Inflammatory macrophage (primary cell): ENCODE measurements around the gene OR2A14.
"Not testable (repeated sequence)": the region's sequence is repeated elsewhere in the genome, so short reads cannot be mapped to it uniquely, and the experiment has no call there.

Source experiments
- DNase-seq, 2 donors: peaks; one replicate each; pipeline ENCODE4 v3.0.0-alpha.2; 2020 to 2022
- total RNA-seq, 18 experiments: gene quantifications; one replicate each; lab custom pipeline; 2026; ENCODE audit warnings: mixed read lengths in 6 of 18, inconsistent platforms in 2 of 18; lab: John Stamatoyannopoulos, UW

OR2A14 gene, protein sequence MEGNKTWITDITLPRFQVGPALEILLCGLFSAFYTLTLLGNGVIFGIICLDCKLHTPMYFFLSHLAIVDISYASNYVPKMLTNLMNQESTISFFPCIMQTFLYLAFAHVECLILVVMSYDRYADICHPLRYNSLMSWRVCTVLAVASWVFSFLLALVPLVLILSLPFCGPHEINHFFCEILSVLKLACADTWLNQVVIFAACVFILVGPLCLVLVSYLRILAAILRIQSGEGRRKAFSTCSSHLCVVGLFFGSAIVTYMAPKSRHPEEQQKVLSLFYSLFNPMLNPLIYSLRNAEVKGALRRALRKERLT
- 0 to 0.06 (median 0) reads per million in 18 experiments for total RNA-seq

DNA sequence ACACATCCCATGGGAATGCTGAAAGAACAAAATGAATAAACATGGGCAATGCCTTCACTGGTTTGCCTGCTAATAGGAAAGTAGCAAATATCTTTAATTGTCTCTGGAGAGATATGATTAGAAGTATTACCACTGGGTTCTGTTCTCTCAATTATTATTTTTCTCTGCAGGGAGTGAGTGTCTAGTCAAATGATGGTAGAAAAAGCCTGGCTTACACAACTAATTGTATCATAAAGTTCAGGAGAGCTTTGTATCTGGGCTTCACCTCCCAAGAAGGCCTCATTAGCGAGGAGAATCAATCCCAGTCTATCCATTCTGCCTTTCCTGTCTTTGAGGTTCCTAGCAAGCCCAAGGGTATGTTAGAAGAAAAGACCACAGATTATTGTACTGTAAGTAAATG, at the start of gene OR2A14:
Gene OR2A14, plus strand, starts transcription at position 301 of the 400 bp plus-strand sequence. CDS start 5,937 bp downstream, outside the sequence.
- DNase-seq: no peak

DNA sequence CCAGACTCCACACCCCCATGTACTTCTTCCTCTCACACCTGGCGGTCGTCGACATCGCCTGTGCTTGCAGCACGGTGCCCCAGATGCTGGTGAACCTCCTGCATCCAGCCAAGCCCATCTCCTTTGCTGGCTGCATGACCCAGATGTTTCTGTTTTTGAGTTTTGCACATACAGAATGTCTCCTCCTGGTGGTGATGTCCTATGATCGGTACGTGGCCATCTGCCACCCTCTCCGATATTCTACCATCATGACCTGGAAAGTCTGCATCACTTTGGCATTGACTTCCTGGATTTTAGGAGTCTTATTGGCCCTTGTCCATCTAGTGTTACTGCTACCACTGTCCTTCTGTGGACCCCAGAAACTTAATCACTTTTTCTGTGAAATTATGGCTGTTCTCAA, 48.6 kb upstream of the OR2A14 start:
- no peak for DNase-seq

DNA sequence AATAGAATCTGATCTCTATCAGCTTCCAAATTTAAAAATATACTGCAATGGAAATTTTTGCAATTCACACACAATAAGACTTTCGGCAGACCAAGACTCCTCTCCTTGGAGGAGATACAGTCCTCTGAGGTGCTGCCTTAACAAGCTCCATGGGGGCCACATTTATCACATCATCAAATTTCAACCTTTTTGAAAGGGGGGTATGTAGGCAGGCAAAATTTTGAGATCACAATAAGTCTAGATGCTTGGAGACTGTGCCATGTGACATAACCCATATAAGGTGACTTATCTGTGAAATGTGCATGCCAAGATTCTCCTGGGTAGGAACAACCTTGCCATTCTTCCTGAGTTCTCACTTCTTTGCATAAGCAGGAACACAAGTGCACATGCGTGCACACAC, 37.0 kb upstream of the OR2A14 start, which contains the start of gene OR2A12:
Gene OR2A12, plus strand, starts transcription at position 301 of the 400 bp plus-strand sequence. CDS start 8,830 bp downstream, outside the sequence.
- DNase-seq: no peak

DNA sequence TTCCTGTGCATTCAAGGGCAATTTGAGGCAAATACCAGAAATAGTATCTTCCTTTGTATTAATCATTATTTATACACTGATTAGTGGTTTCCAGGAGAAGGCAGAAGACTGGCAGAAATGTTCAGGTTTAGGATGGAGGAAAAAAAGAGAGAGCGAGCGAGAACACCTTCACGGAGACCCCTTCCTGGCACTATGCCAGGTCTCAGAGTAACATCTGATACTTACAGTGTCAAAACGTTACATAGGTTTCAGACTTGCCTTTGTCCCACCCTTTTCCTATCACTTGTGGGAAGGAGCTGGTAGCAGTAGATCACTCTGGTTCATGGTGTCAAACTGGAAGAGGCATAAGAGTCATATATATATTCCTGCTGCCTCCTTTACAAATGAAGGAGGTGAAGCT, 36.2 kb upstream of the OR2A14 start:
- DNase-seq: no peak

DNA sequence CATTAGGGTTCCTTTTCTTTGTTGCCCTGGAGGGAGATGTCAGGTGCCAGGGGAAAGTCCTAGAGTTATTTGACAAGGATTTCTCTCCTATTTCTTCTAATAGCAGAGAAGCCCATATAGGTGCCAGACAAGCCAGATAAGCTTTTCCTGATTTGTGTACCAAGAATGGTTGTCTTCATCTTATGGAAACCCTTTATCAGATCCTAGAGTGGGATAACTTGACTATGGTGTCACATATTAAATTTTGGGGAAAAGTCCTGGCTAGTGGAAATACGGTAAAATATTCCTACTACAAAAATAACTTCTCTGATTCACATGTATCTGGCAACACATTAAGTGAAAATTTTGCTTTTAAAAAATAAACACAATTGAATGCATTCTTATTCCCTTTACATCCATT, 35.7 kb upstream of the OR2A14 start:
- no peak for DNase-seq

DNA sequence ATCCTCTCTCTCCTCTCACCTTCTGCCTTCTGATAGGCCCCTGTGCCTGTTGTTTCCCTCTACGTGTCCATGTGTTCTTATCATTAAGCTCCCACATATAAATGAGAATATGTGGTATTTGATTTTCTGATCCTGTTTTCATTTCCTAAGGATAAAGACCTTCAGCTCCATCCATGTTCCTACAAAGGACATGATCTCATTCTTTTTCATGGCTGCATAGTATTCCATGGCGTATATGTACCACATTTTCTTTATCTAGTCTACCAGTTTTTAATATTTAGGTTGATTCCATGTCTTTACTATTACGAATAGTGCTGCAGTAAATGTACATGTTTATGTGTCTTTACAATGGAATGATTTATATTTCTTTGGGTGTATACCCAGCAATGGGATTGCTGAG, 32.3 kb upstream of the OR2A14 start:
- no peak for DNase-seq

DNA sequence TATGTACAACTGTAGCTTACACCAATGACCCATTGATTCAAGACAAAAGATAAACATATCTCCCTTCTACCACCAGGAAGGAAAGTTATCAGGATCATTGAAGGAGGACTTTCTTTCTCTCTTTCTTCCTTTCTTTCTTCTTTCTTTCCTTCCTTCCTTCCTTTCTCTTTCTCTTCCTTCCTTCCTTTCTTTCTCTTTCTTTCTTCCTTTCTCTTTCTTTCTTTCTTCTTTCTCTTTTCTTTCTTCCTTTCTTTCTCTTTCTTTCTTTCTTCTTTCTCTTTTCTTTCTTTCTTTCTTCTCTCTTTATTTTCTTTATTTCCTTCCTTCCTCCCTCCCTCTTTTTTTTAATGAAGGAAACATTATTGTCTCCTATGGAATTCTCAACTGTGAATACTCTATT, 24.2 kb upstream of the OR2A14 start:
- no peak for DNase-seq

DNA sequence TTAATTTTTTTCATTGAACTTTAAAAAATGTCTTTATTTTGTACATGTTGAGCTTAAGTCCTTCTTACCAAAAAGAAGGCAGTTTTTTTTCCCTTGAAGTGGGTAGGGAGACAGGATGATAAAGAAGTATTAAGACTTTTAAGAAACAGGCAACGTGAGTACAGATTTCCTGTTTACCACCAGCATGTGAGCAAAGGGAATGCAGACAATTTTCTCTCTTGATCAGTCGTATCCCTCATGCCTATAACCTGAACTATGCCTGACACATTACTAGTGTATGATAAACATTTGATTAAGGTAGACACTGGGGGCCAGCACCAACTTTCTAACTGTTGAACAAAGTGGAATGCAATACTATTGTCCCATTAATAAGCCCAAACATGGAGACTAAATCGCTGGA, 22.4 kb upstream of the OR2A14 start:
- DNase-seq: no peak

DNA sequence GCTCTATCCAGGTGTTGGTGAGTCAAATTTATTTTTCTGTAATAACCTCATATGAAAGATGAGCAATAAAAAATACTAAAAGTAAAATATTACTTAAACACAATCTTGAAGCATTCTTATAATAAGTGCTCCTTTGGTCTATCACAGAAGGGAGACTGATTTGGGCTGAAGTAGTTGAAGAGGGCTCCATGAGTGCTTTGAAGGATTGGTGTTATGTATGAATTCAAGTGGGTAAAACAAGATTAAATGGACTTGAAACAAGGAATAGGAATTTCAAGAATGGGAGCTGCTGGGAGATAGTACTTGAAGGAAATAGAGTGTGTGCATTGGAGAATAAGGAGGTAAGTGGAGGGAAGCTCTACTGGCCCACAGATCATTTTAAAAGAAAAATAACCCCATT, 20.9 kb upstream of the OR2A14 start:
- DNase-seq: no peak

DNA sequence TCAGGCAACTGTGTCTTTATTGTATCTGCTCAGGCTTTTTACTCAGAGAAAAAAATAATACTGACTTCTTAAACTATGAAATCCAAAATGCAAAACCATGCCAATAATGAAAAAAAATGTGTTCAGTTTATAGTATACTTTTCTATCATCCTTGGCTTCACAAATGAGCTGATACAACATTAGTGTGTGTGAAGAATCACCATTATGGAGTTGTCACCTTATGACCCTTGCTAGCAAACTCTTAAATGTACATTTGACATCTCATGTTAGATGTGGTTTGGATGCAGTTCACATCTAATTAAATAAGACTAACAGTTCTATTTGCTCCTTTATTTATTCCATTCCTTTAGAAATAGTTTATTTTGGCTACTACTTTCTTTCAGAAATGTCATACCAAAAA, 17.8 kb upstream of the OR2A14 start:
- DNase-seq: no peak

DNA sequence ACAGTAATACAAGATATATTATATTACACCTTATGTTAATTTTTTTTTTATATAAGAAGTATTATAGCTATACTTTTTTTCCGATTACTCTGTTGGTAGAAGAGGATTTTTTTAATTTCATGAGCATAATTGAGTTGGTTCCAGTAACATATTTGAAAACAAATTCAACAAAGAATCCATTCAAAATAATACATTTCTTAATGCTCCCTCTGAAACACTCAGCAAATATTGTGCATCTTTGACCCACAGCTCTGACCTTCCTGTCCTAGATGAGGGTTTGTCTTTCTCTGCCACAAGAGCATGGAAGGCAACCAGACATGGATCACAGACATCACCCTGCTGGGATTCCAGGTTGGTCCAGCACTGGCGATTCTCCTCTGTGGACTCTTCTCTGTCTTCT, 13.7 kb upstream of the OR2A14 start, which contains the start of gene OR2A2:
Gene OR2A2, plus strand, starts transcription at position 301 of the 400 bp plus-strand sequence. Its CDS starts 0 bp downstream, at position 301.
- DNase-seq: no peak

DNA sequence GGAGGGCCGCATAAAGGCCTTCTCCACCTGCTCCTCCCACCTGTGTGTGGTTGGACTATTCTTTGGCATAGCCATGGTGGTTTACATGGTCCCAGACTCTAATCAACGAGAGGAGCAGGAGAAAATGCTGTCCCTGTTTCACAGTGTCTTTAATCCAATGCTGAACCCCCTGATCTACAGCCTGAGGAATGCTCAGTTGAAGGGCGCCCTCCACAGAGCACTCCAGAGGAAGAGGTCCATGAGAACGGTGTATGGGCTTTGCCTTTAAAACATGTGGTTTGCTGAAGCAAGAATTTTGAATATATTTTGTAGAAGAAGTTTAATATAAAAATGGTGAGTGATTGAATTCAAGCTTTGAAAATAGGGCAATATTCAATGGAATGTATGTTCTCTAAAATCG, 12.7 kb upstream of the OR2A14 start:
- no peak for DNase-seq

DNA sequence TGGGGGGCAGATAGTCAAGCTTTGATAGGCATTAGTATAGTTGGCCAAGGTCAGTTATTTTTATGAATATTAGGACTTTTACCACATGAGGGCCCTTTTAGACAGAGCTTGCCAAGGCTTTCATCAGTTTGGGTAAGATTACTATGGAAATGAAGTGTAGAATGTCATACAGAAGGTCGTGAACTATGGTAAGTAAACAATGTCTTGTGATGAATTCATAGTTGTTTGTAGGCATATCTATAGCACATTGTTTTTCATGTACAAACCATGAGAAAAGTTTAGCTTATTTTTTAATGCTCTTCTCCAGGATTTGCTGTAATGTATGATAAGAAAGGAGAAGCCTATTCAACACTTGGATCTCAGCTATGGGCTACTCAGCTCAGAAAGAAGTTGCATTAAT, 9.3 kb upstream of the OR2A14 start:
- no peak for DNase-seq

DNA sequence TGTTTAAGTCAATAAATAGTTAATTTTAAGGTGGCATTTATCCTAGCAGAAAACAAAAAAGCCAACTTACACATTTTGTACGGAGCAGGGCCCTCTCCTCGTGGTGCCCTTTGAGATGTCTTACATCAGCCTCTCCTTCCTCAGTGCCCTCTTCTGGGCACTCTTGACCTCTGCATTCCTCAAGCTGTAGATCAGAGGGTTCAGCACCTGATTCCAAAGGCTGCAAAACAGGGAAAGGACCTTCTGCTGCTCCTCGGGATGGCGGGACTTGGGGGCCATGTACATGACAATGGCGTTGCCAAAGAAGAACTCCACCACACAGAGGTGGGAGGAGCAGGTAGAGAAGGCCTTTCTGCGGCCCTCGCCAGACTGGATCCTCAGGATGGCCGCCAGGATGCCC, 4.6 kb upstream of the OR2A14 start:
- DNase-seq: no peak

DNA sequence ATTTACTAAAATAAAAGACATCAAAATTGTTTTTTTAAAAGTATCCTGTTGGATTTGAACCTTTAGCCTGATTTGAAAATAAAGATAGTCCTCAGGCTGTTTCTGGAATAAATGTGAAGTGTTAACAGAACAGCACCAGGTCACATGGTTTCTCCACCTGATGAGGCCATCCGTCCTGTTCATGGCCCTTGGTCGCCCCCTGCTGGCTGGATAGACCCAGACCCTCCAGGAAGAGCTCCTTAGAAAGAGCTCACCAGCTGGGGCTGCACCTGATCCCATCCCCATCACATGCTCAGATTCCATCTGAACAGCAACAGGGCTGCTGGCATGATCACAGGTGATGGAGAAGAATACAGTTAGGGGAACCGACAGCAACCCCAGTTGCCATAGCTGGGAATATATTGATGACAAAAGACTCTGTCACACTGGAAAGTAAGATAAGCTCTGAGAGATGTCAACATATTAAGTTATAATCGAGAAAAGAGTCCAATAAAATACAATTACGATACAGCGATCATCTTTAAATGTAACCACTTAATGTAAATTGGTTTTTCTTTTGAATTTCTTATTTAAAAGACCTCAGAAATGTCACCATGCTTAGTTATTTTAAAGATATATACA, 4.8 kb downstream of the OR2A14 start:
- DNase-seq: peak; percentile 72 to 81

DNA sequence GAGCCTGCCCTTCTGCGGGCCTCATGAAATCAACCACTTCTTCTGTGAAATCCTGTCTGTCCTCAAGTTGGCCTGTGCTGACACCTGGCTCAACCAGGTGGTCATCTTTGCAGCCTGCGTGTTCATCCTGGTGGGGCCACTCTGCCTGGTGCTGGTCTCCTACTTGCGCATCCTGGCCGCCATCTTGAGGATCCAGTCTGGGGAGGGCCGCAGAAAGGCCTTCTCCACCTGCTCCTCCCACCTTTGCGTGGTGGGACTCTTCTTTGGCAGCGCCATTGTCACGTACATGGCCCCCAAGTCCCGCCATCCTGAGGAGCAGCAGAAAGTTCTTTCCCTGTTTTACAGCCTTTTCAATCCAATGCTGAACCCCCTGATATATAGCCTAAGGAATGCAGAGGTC, 6.6 kb downstream of the OR2A14 start:
- DNase-seq: not testable (repeated sequence)

DNA sequence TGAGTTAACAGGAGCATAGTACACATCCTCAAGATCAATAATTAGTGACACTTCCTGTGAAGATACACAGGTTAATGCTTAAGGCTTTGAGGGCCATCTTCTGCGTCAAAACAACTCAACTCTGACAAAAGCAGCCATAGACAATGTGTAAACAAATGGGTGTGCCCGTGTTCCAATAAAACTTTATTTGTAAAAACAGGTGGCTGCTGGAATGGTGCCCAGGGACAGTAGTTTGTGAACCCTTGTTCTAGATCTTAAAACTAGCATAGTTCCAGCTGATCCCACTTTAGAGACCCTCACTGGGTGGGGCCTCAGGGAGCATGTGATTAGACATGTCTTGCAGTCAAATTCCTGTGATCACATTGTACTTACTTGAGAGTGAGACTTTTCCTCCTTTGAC, 7.8 kb downstream of the OR2A14 start:
- DNase-seq: no peak

DNA sequence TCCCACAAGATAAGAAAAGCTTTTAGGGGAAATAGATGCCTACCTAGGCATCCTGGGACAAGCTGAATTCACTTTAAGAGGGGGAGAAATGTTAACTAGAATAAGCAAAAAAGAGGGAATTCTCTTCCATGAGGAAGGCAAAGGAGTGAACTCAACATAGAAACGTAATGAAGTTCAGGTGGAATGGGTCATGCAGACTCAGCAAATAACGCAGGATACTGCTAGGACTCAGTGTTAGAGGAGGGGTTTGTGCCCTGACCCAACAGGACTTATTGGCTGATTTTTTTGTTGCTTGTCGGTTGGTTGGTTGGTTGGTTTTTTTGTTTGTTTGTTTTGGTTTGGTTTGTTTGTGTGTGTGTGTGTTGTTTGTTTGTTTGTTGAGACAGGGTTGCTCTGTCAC, 9.3 kb downstream of the OR2A14 start:
- DNase-seq: no peak

DNA sequence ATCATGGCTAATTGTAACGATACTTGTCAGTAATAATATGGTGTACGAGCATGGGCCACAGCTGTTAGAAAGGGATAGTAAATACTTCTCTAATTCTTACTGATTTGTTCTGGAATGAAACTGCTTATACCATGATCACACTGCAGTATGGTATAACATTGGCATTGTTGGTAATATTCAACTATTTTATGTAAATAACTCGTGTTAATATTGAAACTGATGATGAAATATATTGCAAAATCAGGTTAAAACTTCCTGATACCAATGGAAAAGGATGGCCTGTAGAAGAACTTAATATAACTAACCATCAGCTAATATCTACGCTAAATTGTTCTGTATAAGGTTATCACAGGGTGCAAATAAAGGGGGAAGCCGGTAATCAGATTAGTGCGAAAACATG, 10.3 kb downstream of the OR2A14 start:
- peak in 1 of 2 donors; percentile 46 for DNase-seq

DNA sequence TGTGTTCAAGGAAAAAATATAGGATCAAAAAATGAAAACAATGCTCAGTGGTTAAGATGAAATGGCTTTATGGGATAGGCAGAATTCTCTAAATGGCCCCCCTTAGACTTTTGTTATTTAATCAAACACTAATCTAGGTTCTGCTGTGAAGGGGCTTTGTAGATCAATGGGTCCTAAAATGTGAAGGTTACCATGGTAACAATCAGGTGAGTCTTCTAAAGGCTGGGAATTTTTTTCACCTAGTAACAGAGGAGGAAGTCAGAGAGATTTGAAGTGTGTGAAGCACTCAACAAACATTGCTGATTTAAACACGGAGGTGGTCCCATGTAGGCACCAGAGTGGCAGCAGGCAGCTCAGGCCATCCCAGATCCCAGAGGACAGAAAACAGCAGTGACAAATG, 11.1 kb downstream of the OR2A14 start:
- DNase-seq: no peak

DNA sequence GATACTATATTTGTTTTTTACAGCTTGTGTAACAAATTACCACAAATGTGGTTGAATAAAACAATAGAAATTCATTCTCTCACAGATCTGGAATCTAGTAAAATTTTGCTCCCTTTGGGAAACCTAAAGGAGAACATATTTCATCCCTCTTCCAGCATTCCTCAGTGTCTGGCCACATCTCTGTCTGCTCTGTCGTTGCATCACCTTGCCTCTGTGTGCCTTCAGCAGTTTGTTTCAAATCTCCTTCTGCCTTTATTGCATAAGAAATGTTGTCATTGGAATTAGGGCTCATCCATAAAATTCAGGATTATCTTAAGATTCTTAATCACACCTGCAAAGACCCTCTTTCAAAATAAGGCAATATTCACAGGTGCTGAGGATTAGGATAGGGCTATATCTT, 14.5 kb downstream of the OR2A14 start:
- no peak for DNase-seq

DNA sequence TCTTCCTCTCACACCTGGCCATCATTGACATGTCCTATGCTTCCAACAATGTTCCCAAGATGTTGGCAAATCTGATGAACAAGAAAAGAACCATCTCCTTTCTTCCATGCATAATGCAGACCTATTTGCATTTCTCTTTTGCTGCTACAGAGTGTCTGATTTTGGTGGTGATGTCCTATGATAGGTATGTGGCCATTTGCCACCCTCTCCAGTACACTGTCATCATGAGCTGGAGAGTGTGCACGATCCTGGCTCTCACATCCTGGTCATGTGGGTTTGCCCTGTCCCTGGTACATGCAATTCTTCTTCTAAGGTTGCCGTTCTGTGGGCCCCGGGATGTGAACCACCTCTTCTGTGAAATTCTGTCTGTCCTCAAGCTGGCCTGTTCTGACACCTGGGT, 19.2 kb downstream of the OR2A14 start:
- no peak for DNase-seq

DNA sequence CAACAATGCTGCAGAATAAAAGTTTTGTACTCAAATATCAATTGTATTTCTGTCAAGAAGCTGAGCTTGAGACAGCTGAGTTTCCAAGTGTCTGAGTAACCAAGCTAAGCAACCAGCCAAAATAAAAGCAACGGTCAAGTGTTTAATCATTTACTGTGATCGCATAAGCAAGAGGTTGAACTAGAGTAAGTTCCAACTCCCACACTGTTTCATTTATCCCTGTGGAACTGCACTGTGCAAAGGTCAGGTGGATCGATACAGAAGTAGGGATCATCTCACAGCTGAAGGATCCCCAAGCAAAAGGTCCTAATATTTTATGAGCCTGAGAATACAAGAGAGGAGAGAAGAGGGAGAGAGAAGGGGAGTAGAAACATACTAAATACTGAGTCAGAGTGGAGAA, 21.4 kb downstream of the OR2A14 start:
- DNase-seq: no peak

DNA sequence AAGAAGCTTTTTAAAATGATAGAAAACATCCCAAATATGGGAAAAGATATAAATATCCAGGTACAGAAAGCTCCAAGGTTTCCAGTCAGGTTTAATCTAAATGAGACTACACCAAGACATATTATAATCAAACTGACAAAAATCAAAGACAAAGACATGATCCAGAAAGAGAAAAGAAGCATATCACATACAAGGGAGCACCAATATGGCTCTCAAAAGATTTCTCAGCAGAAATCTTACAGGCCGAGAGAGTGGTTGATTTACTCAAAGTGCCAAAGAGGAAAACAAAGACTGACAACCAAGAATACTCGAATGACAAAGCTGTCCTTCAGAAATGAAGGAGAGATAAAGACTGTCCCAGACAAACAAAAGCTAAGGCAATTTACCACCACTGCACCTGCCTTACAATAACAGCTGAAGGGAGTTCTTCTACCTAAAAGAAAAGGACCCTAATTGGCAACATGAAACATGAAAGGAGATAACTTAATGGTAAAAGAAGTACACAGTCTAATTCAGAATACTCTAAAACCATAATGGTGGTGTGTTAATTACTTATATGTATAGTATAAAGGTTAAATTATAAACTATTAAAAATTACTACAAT, 25.4 kb downstream of the OR2A14 start:
- DNase-seq: no peak
